OCI-LY7 (cell line): ENCODE results near the gene PILRB. TPM values are rescaled to one million over a fixed set of nuclear protein-coding genes. Genes with fewer than 3 reads are reported as not detected.

ENCODE experiments used
- BruUV-seq: library from RNA; stranded (reverse); fragments of 400-500 nt; replicated peaks from 2 replicates; lab custom pipeline; 2021; lab: Mats Ljungman, UMichigan
- CTCF ChIA-PET: fragments of 300-600 bp; sonication (Branson Sonifier 250); formaldehyde crosslinking; loops from one replicate; lab custom pipeline; 2022; ENCODE audit warnings: antibody characterized with exemption; ENCODE audit not compliant: unreplicated experiment; lab: Charles Lee
- POLR2A ChIA-PET: fragments of 300-600 bp; sonication (Branson Sonifier 250); formaldehyde crosslinking; loops from one replicate; lab custom pipeline; 2022; ENCODE audit warnings: antibody characterized with exemption; lab: Charles Lee
- DNase-seq: peaks from one replicate; pipeline ENCODE4 v3.0.0-alpha.2; 2015; ENCODE audit warnings: low spot score
- H2AFZ ChIP-seq: fragments of 200-600 bp; sonication (generic), shearing (Covaris generic); 2 replicates; pipeline ENCODE4 v1.6.1; 2014; ENCODE audit warnings: mild to moderate bottlenecking, antibody characterized with exemption, low read length, moderate library complexity
- H3K27ac ChIP-seq: fragments of 200-600 bp; sonication (generic); 2 replicates; pipeline ENCODE4 v1.5.1; 2014; ENCODE audit warnings: mixed run types, low read depth, mild to moderate bottlenecking, moderate library complexity, low read length, inconsistent platforms; ENCODE audit not compliant: poor library complexity, severe bottlenecking
- H3K36me3 ChIP-seq: fragments of 200-600 bp; sonication (generic); 2 replicates; pipeline ENCODE4 v1.6.1; 2014; ENCODE audit warnings: mild to moderate bottlenecking, antibody characterized with exemption, low read length, moderate library complexity, mixed read lengths; ENCODE audit not compliant: insufficient read depth
- H3K4me1 ChIP-seq: fragments of 200-600 bp; sonication (generic); 2 replicates; pipeline ENCODE4 v1.5.1; 2014; ENCODE audit warnings: mild to moderate bottlenecking, low read length; ENCODE audit not compliant: insufficient read depth, poor library complexity, severe bottlenecking
- H3K4me2 ChIP-seq: fragments of 200-600 bp; sonication (generic); 2 replicates; pipeline ENCODE4 v1.6.1; 2014; ENCODE audit warnings: mild to moderate bottlenecking, low read length
- H3K4me3 ChIP-seq: fragments of 200-600 bp; sonication (generic); 2 replicates; pipeline ENCODE4 v1.5.1; 2014; ENCODE audit warnings: mild to moderate bottlenecking, low read depth, low read length; ENCODE audit not compliant: poor library complexity, severe bottlenecking
- H3K79me2 ChIP-seq: fragments of 200-600 bp; sonication (generic); 2 replicates; pipeline ENCODE4 v1.6.1; 2016; ENCODE audit warnings: low read depth, mild to moderate bottlenecking, low read length, moderate library complexity, mixed read lengths; ENCODE audit not compliant: insufficient read depth
- H3K9me2 ChIP-seq: fragments of 200-600 bp; sonication (generic); 2 replicates; pipeline ENCODE4 v1.6.1; 2016; ENCODE audit warnings: mild to moderate bottlenecking, low read length, mixed read lengths; ENCODE audit not compliant: insufficient read depth
- H3K9me3 ChIP-seq: fragments of 200-600 bp; sonication (generic); 2 replicates; pipeline ENCODE4 v1.6.1; 2014; ENCODE audit warnings: mild to moderate bottlenecking, mixed run types, low read length, mixed read lengths
- H4K20me1 ChIP-seq: fragments of 200-600 bp; sonication (generic); 2 replicates; pipeline ENCODE4 v1.6.1; 2014; ENCODE audit warnings: mild to moderate bottlenecking, antibody characterized with exemption, low read length, moderate library complexity, mixed read lengths; ENCODE audit not compliant: insufficient read depth
- CTCF ChIP-seq: fragments of 200-600 bp; sonication (generic); conservative IDR thresholded peaks from 2 replicates; pipeline ENCODE4 v1.5.1; 2014; ENCODE audit warnings: mild to moderate bottlenecking, antibody characterized with exemption, low read length, moderate library complexity, mixed read lengths
- EZH2phosphoT487 ChIP-seq: fragments of 200-600 bp; sonication (generic); IDR thresholded peaks from 2 replicates; pipeline ENCODE4 v1.6.1; 2018; ENCODE audit warnings: low read depth, borderline replicate concordance, mild to moderate bottlenecking, mixed run types, antibody characterized with exemption, low read length, moderate library complexity, mixed read lengths
- intact Hi-C: fragments of 100-400 bp; cut with micrococcal nuclease; formaldehyde crosslinking; loops from one replicate; pipeline ENCODE4 v1.10.0; 2022; ENCODE audit not compliant: unreplicated experiment
- total RNA-seq, 2 experiments: library from RNA; depleted of rRNA in 1 of 2; stranded (reverse); fragments of >200 nt in 1 of 2; shearing (Covaris generic) in 1 of 2; gene quantifications; 2 replicates each; pipeline ENCODE4 v1.2.3, GENCODE V29; 2014 to 2022

Gene PILRB
- total RNA-seq, 2 experiments from 2014 or later, result 95.0 to 102 TPM

DNA sequence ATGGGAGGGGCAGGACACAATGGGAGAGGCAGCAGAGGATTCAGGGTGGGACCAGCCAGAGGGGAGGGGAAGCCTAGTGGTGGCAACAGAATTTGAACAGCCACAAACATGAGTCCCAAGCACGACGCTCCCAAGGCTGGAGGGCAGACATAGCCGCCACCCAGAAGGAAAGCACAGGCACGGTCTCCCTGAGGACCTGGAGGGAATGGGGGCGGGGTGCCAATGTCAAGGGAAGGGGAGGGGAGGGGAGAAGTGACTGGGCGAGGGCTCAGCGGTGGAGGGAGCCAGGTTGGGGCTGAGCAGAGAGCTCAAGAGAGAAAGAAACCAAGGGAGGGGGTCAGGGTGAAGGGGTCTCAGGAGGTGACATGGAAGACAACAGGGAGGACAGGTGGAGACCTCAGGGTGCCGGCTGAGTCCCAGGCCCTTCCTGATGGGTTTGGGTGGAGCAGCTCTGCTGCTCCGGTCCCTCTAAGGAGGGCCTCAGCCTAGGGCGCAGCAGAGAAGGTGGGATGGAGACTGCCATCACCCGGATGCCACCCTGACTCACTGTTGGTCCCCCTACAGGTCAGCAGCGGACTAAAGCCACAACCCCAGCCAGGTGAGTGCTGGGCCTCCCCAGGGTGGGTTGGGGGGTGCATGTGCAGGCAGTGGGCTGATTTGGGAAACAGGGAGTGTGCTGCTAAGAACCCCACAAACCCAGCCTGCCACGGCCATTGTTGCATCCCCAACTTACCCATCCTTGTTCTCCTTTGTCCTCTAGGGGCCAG lies 39.6 kb downstream of the PILRB start:
- no peak for DNase-seq
- peak overlapping the region; percentile 63 for H3K27ac ChIP-seq
- no peaks in the 10 kb centered on the region for H3K9me3 ChIP-seq
- intact Hi-C loops, result no loop called here
- ChIA-PET CTCF (no interaction called here), POLR2A (interaction anchor here (0.6 to 1.0 kb wide), 3 partner anchors 13 to 225 kb away, joined by 3 to 4 read pairs (median 3); partner anchors contain the start of gene ZCWPW1)
- BruUV-seq, result no TSS peak
- H4K20me1 ChIP-seq, result no peaks in the 10 kb centered on the region
- no peaks in the 10 kb centered on the region for H3K36me3 ChIP-seq
- peak overlapping the region; percentile 64 for H3K4me2 ChIP-seq
- no peaks in the 10 kb centered on the region for H3K9me2 ChIP-seq
- H3K4me1 ChIP-seq, result peaks cover 42% of the 10 kb centered on the region
- H2AFZ ChIP-seq, result peak overlapping the region; percentile 69
- no peak for TF ChIP-seq EZH2phosphoT487
- TF ChIP-seq CTCF, result no peak; the same call in 1 of the 2 replicates
- H3K4me3 ChIP-seq, result no peak overlapping the region
- H3K79me2 ChIP-seq, result no peaks in the 10 kb centered on the region

- Histone ChIP-seq H3K36me3 (no peaks in the 10 kb centered on the region), H3K9me3 (no peaks in the 10 kb centered on the region), H4K20me1 (no peaks in the 10 kb centered on the region), H3K4me2 (no peak overlapping the region), H3K79me2 (no peaks in the 10 kb centered on the region), H3K4me1 (peaks cover 36% of the 10 kb centered on the region), H3K9me2 (no peaks in the 10 kb centered on the region), H2AFZ (no peak overlapping the region), H3K4me3 (no peak overlapping the region), H3K27ac (no peak overlapping the region)
- DNase-seq, result no peak
- ChIA-PET CTCF (no interaction called here), POLR2A (interaction anchor here (1.0 kb wide), 1 partner anchor 14 kb away, joined by 3 read pairs; no protein-coding TSS in a partner anchor)
- BruUV-seq, result no TSS peak
- TF ChIP-seq CTCF (no peak), EZH2phosphoT487 (no peak)
- intact Hi-C loops, result no loop called here
Observed at GRCh38 chr7:100398239-100398638, 40.3 kb downstream of the PILRB start.

DNA sequence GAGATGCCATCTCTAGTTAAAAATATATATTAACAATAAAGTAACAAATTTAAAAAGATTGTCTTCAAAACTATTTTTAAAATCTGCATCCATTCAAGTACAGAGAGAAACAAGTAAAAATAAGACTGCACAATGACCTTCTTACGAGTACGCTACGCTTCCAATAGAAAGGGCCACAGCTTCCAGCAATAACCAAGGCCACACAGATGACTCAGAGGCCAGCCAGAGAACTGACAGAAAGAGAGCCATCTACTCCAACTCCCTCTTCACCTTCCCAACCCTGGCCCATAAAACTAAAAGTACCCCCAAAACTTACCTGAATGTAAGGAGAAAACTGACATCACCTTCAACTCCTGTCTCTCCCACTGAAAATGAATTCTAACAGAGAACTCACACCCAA lies 42.1 kb downstream of the PILRB start:
- peaks cover 27% of the 10 kb centered on the region for H3K4me1 ChIP-seq
- POLR2A ChIA-PET, result no interaction called here
- no peak for TF ChIP-seq CTCF
- TF ChIP-seq EZH2phosphoT487, result no peak
- no peak for DNase-seq
- CTCF ChIA-PET, result no interaction called here
- H3K27ac ChIP-seq, result no peak overlapping the region
- intact Hi-C loops, result no loop called here
- no peaks in the 10 kb centered on the region for H4K20me1 ChIP-seq
- no peak overlapping the region for H3K4me2 ChIP-seq
- no peaks in the 10 kb centered on the region for H3K9me2 ChIP-seq
- H2AFZ ChIP-seq, result no peak overlapping the region
- no peaks in the 10 kb centered on the region for H3K79me2 ChIP-seq
- no TSS peak for BruUV-seq
- no peaks in the 10 kb centered on the region for H3K36me3 ChIP-seq
- no peaks in the 10 kb centered on the region for H3K9me3 ChIP-seq
- no peak overlapping the region for H3K4me3 ChIP-seq
